Measurements from ENCODE around the gene FAP.

GRCh38 chr2:162172802-162173370 lies 70.4 kb downstream of the FAP start:
- TF ChIP-seq, protein P1, sequence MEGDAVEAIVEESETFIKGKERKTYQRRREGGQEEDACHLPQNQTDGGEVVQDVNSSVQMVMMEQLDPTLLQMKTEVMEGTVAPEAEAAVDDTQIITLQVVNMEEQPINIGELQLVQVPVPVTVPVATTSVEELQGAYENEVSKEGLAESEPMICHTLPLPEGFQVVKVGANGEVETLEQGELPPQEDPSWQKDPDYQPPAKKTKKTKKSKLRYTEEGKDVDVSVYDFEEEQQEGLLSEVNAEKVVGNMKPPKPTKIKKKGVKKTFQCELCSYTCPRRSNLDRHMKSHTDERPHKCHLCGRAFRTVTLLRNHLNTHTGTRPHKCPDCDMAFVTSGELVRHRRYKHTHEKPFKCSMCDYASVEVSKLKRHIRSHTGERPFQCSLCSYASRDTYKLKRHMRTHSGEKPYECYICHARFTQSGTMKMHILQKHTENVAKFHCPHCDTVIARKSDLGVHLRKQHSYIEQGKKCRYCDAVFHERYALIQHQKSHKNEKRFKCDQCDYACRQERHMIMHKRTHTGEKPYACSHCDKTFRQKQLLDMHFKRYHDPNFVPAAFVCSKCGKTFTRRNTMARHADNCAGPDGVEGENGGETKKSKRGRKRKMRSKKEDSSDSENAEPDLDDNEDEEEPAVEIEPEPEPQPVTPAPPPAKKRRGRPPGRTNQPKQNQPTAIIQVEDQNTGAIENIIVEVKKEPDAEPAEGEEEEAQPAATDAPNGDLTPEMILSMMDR (IDR thresholded peaks at IDR 0.05) = no peak
- TF ChIP-seq RCOR1 (IDR thresholded peaks at IDR 0.05; ENCODE audit: low read depth, low read length) (no peak), RARB (CRISPR knock-in tag; IDR thresholded peaks at IDR 0.05) (no peak), NR3C1 (IDR thresholded peaks at IDR 0.05) (no peak), SMC3 (IDR thresholded peaks at IDR 0.05) (no peak), BHLHE40 (IDR thresholded peaks at IDR 0.05; ENCODE audit: low read depth, low read length) (no peak), CHD4 (IDR thresholded peaks at IDR 0.05; ENCODE audit: borderline replicate concordance) (no peak), POLR2A (IDR thresholded peaks at IDR 0.05; ENCODE audit: low read length) (no peak)
- TF ChIP-seq, protein P2, sequence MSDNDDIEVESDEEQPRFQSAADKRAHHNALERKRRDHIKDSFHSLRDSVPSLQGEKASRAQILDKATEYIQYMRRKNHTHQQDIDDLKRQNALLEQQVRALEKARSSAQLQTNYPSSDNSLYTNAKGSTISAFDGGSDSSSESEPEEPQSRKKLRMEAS (IDR thresholded peaks at IDR 0.05) = no peak

Measured in A549 (cell line).